ENCODE data around the gene NPR3. TPM values are rescaled to one million over a fixed set of nuclear protein-coding genes. Genes with fewer than 3 reads are reported as not detected.

NPR3 gene
- total and polyA plus RNA-seq, 9 donors = 1.8 to 42.1 (median 5.8) TPM

GRCh38 chr5:32690666-32691065, 20.5 kb upstream of the NPR3 start:
- no peak overlapping the region for H3K4me3 ChIP-seq
- no peak overlapping the region for H3K27ac ChIP-seq
- intact Hi-C loops (cut with DNase I) = no loop called here
- peaks cover 1% of the 10 kb centered on the region for H3K4me1 ChIP-seq (ENCODE audit: insufficient read depth)
- TF ChIP-seq POLR2A (IDR thresholded peaks at IDR 0.05) = no peak
- TF ChIP-seq CTCF (IDR thresholded peaks at IDR 0.05) = no peak
- no peak for TF ChIP-seq EP300 (IDR thresholded peaks at IDR 0.05)
- H3K9me3 ChIP-seq = no peaks in the 10 kb centered on the region
- DNase-seq = no peak
- H3K27me3 ChIP-seq = no peaks in the 10 kb centered on the region
- H3K36me3 ChIP-seq = no peaks in the 10 kb centered on the region
- 56 to 94% (median 77%) methylated on average over 3 of the region's 3 CpGs for WGBS, 3 donors

DNA sequence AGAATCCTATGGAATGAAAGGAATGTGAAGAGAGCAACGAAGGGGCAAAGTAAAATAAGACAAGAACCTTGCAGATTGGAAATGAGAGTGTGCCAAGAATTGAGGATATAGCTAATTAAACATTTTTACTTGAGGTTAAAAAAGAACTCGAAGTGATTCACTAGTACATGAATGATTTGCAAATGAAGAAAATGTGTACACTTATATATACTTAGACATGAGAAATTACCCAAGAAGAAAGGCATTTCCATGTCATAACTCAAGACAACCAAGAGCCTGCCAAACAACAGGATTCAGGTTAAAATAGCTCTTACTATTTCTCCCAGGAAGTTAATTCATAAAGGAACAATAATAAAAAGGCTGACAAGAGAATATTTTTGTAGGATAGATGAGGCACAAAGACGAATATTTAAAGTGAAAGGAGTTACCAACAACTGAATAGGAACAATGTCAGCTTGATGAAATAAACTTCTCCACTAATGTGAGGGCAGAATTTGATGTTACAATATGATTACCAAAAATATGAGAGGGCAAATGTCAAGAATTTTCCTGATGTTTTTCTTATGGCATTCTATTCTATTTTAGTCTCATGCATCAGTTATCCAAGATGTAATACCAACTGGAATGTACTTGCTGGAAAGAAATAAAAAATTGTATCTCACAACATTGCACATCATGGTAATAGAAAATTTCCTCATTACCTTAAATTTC, 18.9 kb upstream of the NPR3 start:
- no peaks in the 10 kb centered on the region for H3K9me3 ChIP-seq
- no peak for DNase-seq
- intact Hi-C loops (cut with DNase I) = no loop called here
- 17 to 24% (median 22%) methylated on average over 3 of the region's 3 CpGs for WGBS, 3 donors
- no peaks in the 10 kb centered on the region for H3K27me3 ChIP-seq
- TF ChIP-seq CTCF (IDR thresholded peaks at IDR 0.05) (no peak), POLR2A (IDR thresholded peaks at IDR 0.05) (no peak), EP300 (IDR thresholded peaks at IDR 0.05) (no peak)
- no peaks in the 10 kb centered on the region for H3K36me3 ChIP-seq
- H3K4me1 ChIP-seq (ENCODE audit: insufficient read depth) = peaks cover 1% of the 10 kb centered on the region
- no peak overlapping the region for H3K4me3 ChIP-seq
- H3K27ac ChIP-seq = no peak overlapping the region

GRCh38 chr5:32703957-32704356, 7.2 kb upstream of the NPR3 start:
- Histone ChIP-seq H3K27me3 (no peaks in the 10 kb centered on the region), H3K36me3 (no peaks in the 10 kb centered on the region), H3K27ac (no peak overlapping the region), H3K9me3 (no peaks in the 10 kb centered on the region), H3K4me3 (no peak overlapping the region), H3K4me1 (ENCODE audit: insufficient read depth) (no peaks in the 10 kb centered on the region)
- TF ChIP-seq POLR2A (IDR thresholded peaks at IDR 0.05) (no peak), EP300 (IDR thresholded peaks at IDR 0.05) (no peak), CTCF (IDR thresholded peaks at IDR 0.05) (no peak)
- intact Hi-C loops (cut with DNase I) = no loop called here
- no peak for DNase-seq

DNA sequence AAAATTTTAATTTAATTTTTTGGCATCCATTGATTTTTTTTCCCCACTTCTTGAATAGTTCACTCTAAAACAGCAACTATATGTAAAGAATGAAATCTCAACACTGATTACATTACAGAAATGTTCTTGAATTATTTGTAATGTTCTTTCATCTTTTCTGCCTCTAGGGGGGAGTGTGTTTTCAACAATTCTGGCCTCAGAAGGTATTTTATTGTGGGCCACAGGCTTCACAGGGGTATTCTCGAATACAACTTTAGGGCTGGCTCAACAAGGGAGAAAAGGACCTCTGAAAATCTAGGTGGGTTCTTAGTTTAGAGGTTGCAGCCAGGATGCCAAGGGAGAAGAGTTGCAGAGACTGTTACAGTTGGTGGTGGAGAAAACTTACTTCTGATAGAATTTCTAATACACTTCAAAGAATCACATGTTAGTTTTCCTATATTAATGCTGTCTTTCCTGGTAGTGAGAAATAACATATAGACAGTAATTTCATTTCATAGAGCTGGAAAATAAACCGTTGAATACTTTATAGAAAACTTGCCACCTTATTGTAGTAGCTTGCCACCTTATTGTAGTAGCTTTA, 3.6 kb upstream of the NPR3 start:
- TF ChIP-seq EP300 (IDR thresholded peaks at IDR 0.05) (no peak), CTCF (IDR thresholded peaks at IDR 0.05) (no peak), POLR2A (IDR thresholded peaks at IDR 0.05) (no peak)
- DNase-seq = no peak
- no peak overlapping the region for H3K27ac ChIP-seq
- 30 to 38% (median 37%) methylated on average over 2 of the region's 2 CpGs for WGBS, 3 donors
- H3K4me3 ChIP-seq = no peak overlapping the region
- H3K27me3 ChIP-seq = no peaks in the 10 kb centered on the region
- H3K9me3 ChIP-seq = no peaks in the 10 kb centered on the region
- intact Hi-C loops (cut with DNase I) = no loop called here
- H3K36me3 ChIP-seq = no peaks in the 10 kb centered on the region
- peaks cover 4% of the 10 kb centered on the region for H3K4me1 ChIP-seq (ENCODE audit: insufficient read depth)

All from ovary (tissue), 9 donors.